Activated T-helper 17 cell treated with anti-CD3 and anti-CD28 coated beads, Interleukin-2, amount 50 U/mL, for 72 hours (primary cell): Measurements from ENCODE around the gene KLF12. TPM values are rescaled to one million over a fixed set of nuclear protein-coding genes. Genes with fewer than 3 reads are reported as not detected.

Experiments
- ATAC-seq: fragments of 150-1000 bp; cut with Tn5 transposase; replicated peaks from 2 replicates; pipeline ENCODE4 v1.10.0; 2021; ENCODE audit warnings: mild to moderate bottlenecking, moderate library complexity
- H3K27ac Mint-ChIP-seq: one replicate; pipeline ENCODE4 v1.8.0; 2022; ENCODE audit warnings: mixed read lengths
- H3K27me3 Mint-ChIP-seq: one replicate; pipeline ENCODE4 v1.8.0; 2022; ENCODE audit warnings: mixed read lengths
- H3K36me3 Mint-ChIP-seq: one replicate; pipeline ENCODE4 v1.8.0; 2022; ENCODE audit warnings: low read depth, mild to moderate bottlenecking, mixed read lengths
- H3K4me1 Mint-ChIP-seq: one replicate; pipeline ENCODE4 v1.8.0; 2022; ENCODE audit warnings: mixed read lengths
- H3K4me3 Mint-ChIP-seq: one replicate; pipeline ENCODE4 v1.8.0; 2022; ENCODE audit warnings: mild to moderate bottlenecking, mixed read lengths
- H3K9me3 Mint-ChIP-seq: one replicate; pipeline ENCODE4 v1.8.0; 2022; ENCODE audit warnings: mixed read lengths
- total RNA-seq, 2 donors: library from RNA; stranded (reverse); gene quantifications; one replicate each; pipeline ENCODE4 v1.2.3, GENCODE V29; 2022

KLF12 gene
- total RNA-seq = 10 to 100 TPM; 14.3 to 30.5 TPM

DNA sequence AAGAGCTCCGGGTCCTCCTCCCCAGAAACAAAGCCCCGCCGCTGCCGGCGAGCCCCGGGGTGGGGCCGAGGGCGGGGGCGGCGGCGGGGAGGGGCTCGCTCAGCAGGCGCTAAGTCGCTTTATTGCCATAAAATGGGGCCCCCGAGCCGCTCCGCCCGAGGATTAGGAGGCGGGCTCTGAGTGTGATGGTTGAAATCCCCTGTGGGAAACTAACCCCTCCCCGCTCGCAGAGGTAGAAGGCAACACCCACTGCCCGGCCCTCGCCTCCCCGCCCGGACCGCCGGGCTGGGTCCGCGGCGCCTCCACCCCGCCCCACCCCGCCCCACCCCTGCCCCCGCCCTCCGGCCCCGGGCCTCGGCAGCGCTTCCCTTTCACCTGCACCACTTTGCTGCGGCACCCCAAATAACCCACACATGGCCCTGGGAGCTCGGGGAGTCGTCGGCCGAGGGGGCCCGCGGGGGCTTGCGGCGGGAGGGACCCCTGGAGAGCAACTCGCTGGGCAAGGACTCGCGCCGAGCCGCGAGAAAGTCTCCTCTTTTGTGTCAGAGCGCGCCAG, at the start of gene KLF12:
Gene KLF12, minus strand, starts transcription at position 184 of the 556 bp plus-strand sequence.
- Mint-ChIP-seq H3K4me1 (peaks cover 6% of the 10 kb centered on the region), H3K4me3 (no peak within 1 kb of the TSS), H3K27ac (peak within 1 kb of the TSS; percentile 95), H3K9me3 (no peaks in the 10 kb centered on the region), H3K36me3 (peaks cover 21% of the 10 kb centered on the region), H3K27me3 (no peaks in the 10 kb centered on the region)
- ATAC-seq = peak; percentile 73

- Mint-ChIP-seq H3K27me3 (no peaks in the 10 kb centered on the region), H3K9me3 (no peaks in the 10 kb centered on the region), H3K36me3 (no peaks in the 10 kb centered on the region), H3K4me3 (no peak overlapping the region), H3K4me1 (no peaks in the 10 kb centered on the region), H3K27ac (no peak overlapping the region)
- no peak for ATAC-seq
Observed at GRCh38 chr13:74182491-74182890, 48.3 kb upstream of the KLF12 start.

GRCh38 chr13:74174810-74175209, 40.6 kb upstream of the KLF12 start:
- H3K4me1 Mint-ChIP-seq = no peaks in the 10 kb centered on the region
- H3K4me3 Mint-ChIP-seq = no peak overlapping the region
- no peaks in the 10 kb centered on the region for H3K27me3 Mint-ChIP-seq
- no peaks in the 10 kb centered on the region for H3K9me3 Mint-ChIP-seq
- H3K27ac Mint-ChIP-seq = no peak overlapping the region
- ATAC-seq = no peak
- H3K36me3 Mint-ChIP-seq = no peaks in the 10 kb centered on the region

- H3K4me3 Mint-ChIP-seq = no peak overlapping the region
- ATAC-seq = no peak
Observed at GRCh38 chr13:74173822-74174221, 39.6 kb upstream of the KLF12 start.

DNA sequence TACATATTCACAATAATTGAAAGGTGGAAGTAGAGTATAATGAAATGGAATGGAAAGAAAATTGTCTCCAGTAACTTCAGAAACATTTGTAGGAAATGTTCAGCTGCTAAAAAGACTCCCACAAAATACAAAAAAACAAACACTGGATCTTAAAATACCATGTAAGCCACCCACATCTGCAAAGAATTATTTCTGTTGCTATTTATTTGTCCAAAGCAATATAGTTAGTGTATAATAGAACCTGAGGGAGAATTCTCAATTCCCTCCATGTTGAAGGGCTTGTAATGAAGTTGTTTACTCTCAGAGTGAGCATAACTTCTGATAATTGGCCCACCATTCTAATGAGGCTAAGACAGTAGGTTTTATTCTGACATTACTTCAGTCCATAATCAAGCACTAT, 37.4 kb upstream of the KLF12 start:
- peaks cover 4% of the 10 kb centered on the region for H3K4me1 Mint-ChIP-seq
- no peak for ATAC-seq
- H3K4me3 Mint-ChIP-seq = no peak overlapping the region
- no peaks in the 10 kb centered on the region for H3K27me3 Mint-ChIP-seq
- no peaks in the 10 kb centered on the region for H3K36me3 Mint-ChIP-seq
- no peaks in the 10 kb centered on the region for H3K9me3 Mint-ChIP-seq
- H3K27ac Mint-ChIP-seq = no peak overlapping the region

More at GRCh38 chr13:74173822-74174221, 39.6 kb upstream of the KLF12 start:
- H3K27me3 Mint-ChIP-seq = no peaks in the 10 kb centered on the region
- H3K4me1 Mint-ChIP-seq = no peaks in the 10 kb centered on the region
- no peaks in the 10 kb centered on the region for H3K9me3 Mint-ChIP-seq
- H3K36me3 Mint-ChIP-seq = no peaks in the 10 kb centered on the region
- no peak overlapping the region for H3K27ac Mint-ChIP-seq

DNA sequence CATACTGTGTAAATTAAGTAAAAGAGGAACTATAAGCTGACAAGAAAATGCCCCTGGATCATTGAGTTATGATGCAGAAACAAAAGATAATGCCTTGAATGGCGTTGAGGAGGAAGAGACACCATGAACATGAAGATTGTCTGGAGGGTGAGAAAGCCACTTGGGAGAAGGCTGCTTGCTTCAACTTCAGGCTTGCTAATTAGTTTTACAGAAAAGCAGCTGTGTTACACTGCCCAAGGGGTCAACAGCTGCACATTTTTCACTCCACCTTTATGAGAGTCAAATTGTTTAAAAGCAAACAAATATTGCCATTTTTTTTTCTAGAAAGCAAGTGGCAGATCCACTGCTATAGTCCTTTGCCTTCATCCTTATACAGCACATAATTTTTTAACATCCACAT, 35.5 kb upstream of the KLF12 start:
- Mint-ChIP-seq H3K27me3 (no peaks in the 10 kb centered on the region), H3K27ac (no peak overlapping the region), H3K4me1 (peaks cover 4% of the 10 kb centered on the region), H3K9me3 (no peaks in the 10 kb centered on the region), H3K4me3 (no peak overlapping the region), H3K36me3 (no peaks in the 10 kb centered on the region)
- ATAC-seq = no peak

DNA sequence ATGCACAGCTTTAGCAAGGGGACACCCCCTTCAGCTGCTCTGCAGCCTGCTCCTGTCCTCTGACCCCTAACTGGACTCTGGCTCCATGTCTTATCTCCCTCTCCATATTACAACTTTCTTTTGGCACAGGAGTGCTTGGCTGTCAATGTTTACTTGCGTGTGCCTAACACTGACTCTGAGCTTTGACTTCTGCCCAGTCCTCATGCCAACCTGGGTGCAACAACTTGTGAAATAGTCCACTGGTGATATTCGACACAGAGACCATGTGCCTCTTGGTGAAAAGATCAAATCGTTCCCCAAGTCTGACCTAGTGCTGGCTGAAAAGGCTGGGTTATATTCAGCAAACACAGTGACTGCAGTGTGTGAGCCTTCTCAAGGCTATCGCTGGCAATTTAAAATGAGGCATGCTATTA, 34.1 kb upstream of the KLF12 start:
- ATAC-seq = no peak
- no peaks in the 10 kb centered on the region for H3K9me3 Mint-ChIP-seq
- no peaks in the 10 kb centered on the region for H3K27me3 Mint-ChIP-seq
- H3K4me1 Mint-ChIP-seq = peaks cover 4% of the 10 kb centered on the region
- H3K27ac Mint-ChIP-seq = no peak overlapping the region
- no peak overlapping the region for H3K4me3 Mint-ChIP-seq
- H3K36me3 Mint-ChIP-seq = no peaks in the 10 kb centered on the region

- no peaks in the 10 kb centered on the region for H3K27me3 Mint-ChIP-seq
- ATAC-seq = no peak
- H3K4me1 Mint-ChIP-seq = peaks cover 4% of the 10 kb centered on the region
- H3K36me3 Mint-ChIP-seq = no peaks in the 10 kb centered on the region
- no peak overlapping the region for H3K27ac Mint-ChIP-seq
- no peak overlapping the region for H3K4me3 Mint-ChIP-seq
- no peaks in the 10 kb centered on the region for H3K9me3 Mint-ChIP-seq
Observed at GRCh38 chr13:74166261-74167004, 32.2 kb upstream of the KLF12 start.

DNA sequence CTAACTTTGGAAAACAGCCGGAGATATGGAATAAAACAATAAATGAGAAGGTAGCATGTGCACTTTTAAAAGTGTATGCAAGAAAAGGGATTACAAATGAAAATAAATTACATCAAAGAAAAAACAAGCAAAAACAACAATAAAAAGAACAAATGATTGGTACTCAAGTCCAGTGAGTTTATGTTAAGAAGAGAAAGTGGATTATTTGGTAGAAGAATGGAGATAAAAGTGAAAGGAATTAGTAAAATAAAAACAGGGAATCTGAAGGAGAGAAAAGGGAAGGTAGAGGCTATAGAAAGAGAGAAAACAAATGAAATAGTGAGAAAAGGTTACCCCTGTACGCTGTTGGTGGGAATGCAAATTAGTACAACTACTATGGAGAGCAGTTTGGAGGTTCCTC, 28.6 kb upstream of the KLF12 start:
- H3K27ac Mint-ChIP-seq = no peak overlapping the region
- H3K4me1 Mint-ChIP-seq = peaks cover 4% of the 10 kb centered on the region
- ATAC-seq = no peak
- no peaks in the 10 kb centered on the region for H3K27me3 Mint-ChIP-seq
- no peak overlapping the region for H3K4me3 Mint-ChIP-seq
- H3K36me3 Mint-ChIP-seq = no peaks in the 10 kb centered on the region
- H3K9me3 Mint-ChIP-seq = no peaks in the 10 kb centered on the region

- Mint-ChIP-seq H3K4me3 (no peak overlapping the region), H3K9me3 (no peaks in the 10 kb centered on the region), H3K27me3 (no peaks in the 10 kb centered on the region), H3K27ac (no peak overlapping the region), H3K36me3 (no peaks in the 10 kb centered on the region), H3K4me1 (peaks cover 4% of the 10 kb centered on the region)
- no peak for ATAC-seq
Observed at GRCh38 chr13:74162135-74162534, 27.9 kb upstream of the KLF12 start.

DNA sequence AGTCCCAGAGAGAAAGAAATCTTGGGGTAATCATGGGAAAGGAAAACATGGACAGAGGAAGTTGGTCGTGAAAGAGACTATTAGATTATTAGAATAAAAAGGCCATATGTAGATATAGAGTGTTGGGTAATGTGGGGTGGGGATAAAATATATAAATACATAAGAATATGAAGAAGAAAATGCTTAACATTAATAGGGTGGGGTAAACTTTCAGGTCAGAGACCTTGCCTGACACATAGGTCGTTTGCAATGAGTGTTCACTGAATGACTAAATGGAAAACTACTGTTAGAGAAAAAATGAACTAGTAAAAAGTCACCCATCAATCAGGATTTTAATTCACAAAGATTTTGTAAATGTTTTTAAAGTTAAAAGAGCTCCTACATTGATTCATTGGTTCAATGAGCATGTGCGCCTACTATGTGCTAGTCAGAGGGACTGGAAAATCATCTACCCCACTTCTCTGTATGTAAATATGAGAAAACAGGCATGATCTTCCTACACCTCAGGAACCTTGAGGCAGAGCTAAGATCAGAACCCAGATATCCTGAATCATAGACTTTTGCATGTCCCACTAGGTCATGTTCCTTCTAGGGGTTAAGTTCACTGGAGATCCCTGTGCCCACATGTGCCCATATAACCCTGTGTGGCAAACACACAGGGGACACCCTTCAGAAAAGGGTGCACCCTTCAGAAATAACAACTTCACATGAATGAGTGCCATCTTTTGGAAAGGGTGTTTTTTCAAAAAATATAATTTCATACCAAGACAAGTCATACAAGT, 24.6 kb upstream of the KLF12 start:
- Mint-ChIP-seq H3K27me3 (no peaks in the 10 kb centered on the region), H3K9me3 (no peaks in the 10 kb centered on the region), H3K36me3 (no peaks in the 10 kb centered on the region), H3K4me3 (no peak overlapping the region), H3K27ac (no peak overlapping the region), H3K4me1 (no peaks in the 10 kb centered on the region)
- ATAC-seq = peak; percentile 32

DNA sequence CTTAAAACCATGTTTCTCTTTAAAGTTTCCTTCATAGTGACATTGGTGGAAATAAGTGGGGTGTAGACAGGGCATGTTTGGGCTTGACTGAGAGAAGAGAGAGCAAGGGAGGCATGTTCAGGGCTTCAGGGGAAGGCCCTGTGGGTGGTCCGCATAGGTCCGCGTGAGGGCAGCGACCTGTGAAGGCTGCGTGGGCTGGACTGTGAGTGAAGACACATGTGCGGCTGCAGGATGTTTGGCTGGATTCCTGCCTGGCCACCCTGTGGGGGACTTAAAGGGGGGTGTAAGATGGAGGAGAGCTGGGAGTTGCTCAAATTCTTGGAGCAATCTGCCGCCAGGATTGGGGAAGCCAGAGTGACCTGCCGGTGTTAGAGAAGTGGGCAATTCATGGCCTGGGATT, 23.8 kb upstream of the KLF12 start:
- no peak overlapping the region for H3K4me3 Mint-ChIP-seq
- H3K27ac Mint-ChIP-seq = no peak overlapping the region
- no peaks in the 10 kb centered on the region for H3K36me3 Mint-ChIP-seq
- no peaks in the 10 kb centered on the region for H3K4me1 Mint-ChIP-seq
- H3K27me3 Mint-ChIP-seq = no peaks in the 10 kb centered on the region
- no peaks in the 10 kb centered on the region for H3K9me3 Mint-ChIP-seq
- ATAC-seq = no peak

DNA sequence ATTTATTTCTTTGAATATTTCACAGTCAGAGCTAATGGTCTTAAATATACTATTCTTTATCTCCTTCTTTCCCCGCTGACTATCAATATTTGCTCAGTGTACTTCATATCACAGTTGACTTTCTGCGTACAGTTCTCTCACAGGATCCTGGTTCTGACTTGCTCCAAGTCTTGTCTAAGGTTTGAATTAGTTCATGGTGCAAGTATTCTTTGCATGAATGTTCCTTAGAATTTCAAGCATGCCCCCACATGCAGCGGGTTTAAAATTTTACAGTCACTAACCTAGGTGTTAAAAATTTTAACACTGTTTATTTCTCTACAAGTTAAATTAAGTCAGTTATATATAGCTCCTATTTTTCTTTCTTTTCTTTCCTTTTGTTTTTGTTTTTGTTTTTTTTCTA, 20.8 kb upstream of the KLF12 start:
- ATAC-seq = no peak
- Mint-ChIP-seq H3K9me3 (no peaks in the 10 kb centered on the region), H3K4me3 (no peak overlapping the region), H3K36me3 (no peaks in the 10 kb centered on the region), H3K27ac (no peak overlapping the region), H3K4me1 (no peaks in the 10 kb centered on the region), H3K27me3 (no peaks in the 10 kb centered on the region)

DNA sequence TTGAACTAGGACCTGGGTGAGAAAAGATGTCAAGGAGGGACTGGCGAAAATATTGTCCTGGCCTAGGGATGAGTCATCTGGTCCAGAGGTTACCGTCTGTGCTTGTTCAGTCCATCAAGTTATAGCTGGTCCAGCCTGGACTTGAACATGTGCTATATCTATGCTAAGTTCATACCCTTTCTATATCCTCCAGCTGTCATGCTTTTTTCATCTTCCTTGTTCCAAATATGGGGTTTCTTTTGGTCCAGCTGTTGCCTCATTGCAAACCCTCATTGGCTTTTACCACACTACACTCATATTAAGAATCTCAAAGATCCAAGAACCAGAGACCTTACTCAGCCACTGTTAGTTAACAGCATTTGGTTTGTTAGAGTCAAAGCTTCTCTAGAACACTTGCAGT, 19.1 kb upstream of the KLF12 start:
- H3K9me3 Mint-ChIP-seq = no peaks in the 10 kb centered on the region
- peak; percentile 40 for ATAC-seq
- H3K4me3 Mint-ChIP-seq = no peak overlapping the region
- no peaks in the 10 kb centered on the region for H3K27me3 Mint-ChIP-seq
- no peak overlapping the region for H3K27ac Mint-ChIP-seq
- no peaks in the 10 kb centered on the region for H3K4me1 Mint-ChIP-seq
- no peaks in the 10 kb centered on the region for H3K36me3 Mint-ChIP-seq

DNA sequence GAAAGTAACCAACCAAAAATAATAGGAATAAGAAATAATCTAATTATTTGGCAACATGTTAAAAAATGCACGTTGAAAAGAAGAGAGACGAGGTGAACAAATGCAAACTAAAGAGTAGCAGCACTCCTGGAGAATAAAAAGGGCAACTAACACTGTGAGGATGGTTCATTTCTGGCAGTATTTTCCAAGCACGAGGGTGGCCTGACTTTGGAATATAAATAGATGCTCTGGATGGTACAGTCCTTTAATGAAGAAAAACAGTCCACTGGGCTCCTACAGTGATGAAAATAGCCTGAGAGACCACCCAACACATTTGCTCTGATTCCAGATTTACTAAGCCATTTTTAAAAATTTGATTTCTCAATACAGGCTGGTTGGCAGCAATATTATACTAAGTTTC, 17.7 kb upstream of the KLF12 start:
- H3K27ac Mint-ChIP-seq = no peak overlapping the region
- no peaks in the 10 kb centered on the region for H3K4me1 Mint-ChIP-seq
- no peaks in the 10 kb centered on the region for H3K27me3 Mint-ChIP-seq
- H3K36me3 Mint-ChIP-seq = no peaks in the 10 kb centered on the region
- no peak overlapping the region for H3K4me3 Mint-ChIP-seq
- H3K9me3 Mint-ChIP-seq = no peaks in the 10 kb centered on the region
- no peak for ATAC-seq
